Neural crest cell (in vitro differentiated cells): ENCODE measurements around the gene SUGCT. TPM values are rescaled to one million over a fixed set of nuclear protein-coding genes. Genes with fewer than 3 reads are reported as not detected.

Experiments used
- DNase-seq: peaks from one replicate; pipeline ENCODE4 v3.0.0; 2021; ENCODE audit warnings: low read depth, mixed read lengths, low spot score
- H3K27ac Mint-ChIP-seq: one replicate; pipeline ENCODE4 v1.8.0; 2021; ENCODE audit warnings: mild to moderate bottlenecking, mixed read lengths; ENCODE audit not compliant: unreplicated experiment
- H3K27me3 Mint-ChIP-seq: 2 replicates; pipeline ENCODE4 v1.8.0; 2021; ENCODE audit warnings: low read depth, mild to moderate bottlenecking, mixed read lengths
- H3K36me3 Mint-ChIP-seq: 2 replicates; pipeline ENCODE4 v1.8.0; 2021; ENCODE audit warnings: low read depth, mild to moderate bottlenecking, mixed read lengths
- H3K4me1 Mint-ChIP-seq: 2 replicates; pipeline ENCODE4 v1.8.0; 2021; ENCODE audit warnings: mixed read lengths
- H3K4me3 Mint-ChIP-seq: one replicate; pipeline ENCODE4 v1.8.0; 2021; ENCODE audit warnings: mild to moderate bottlenecking, mixed read lengths
- H3K9me3 Mint-ChIP-seq: 2 replicates; pipeline ENCODE4 v1.8.0; 2021; ENCODE audit warnings: mixed read lengths
- total RNA-seq: library from RNA; stranded (reverse); gene quantifications from 2 replicates; pipeline ENCODE4 v1.2.1, GENCODE V29; 2021
- TF ChIP-seq, protein P1 (sequence below): fragments of 200-600 bp; sonication (generic); conservative IDR thresholded peaks from 2 replicates; pipeline ENCODE4 v1.5.0; 2021; ENCODE audit warnings: antibody characterized with exemption, mild to moderate bottlenecking

Gene SUGCT
- total RNA-seq, 1 donor from 2014 or later, result 5.9 TPM

DNA sequence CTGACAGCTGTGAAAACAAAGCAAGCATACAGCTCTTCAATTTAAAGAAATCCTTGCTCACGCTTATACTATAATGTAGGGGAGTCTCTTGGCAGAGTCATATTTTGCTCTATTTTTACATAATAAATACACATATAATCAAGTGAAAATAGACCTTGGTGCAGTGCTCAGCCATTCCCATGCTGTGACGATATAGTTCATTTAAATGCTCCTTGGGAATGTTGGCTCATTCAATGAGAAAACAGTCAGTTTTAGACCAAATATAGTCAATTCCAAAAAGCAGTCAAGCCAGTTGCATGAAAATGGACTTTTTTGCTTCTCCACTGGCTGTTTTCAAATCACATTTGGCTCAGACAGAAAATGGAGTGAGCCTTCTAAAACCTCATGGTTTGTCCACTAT is 587.4 kb downstream of the SUGCT start:
- no peak for DNase-seq
- no peaks in the 10 kb centered on the region for H3K27me3 Mint-ChIP-seq
- H3K4me3 Mint-ChIP-seq, result no peak overlapping the region
- TF ChIP-seq, protein P1, sequence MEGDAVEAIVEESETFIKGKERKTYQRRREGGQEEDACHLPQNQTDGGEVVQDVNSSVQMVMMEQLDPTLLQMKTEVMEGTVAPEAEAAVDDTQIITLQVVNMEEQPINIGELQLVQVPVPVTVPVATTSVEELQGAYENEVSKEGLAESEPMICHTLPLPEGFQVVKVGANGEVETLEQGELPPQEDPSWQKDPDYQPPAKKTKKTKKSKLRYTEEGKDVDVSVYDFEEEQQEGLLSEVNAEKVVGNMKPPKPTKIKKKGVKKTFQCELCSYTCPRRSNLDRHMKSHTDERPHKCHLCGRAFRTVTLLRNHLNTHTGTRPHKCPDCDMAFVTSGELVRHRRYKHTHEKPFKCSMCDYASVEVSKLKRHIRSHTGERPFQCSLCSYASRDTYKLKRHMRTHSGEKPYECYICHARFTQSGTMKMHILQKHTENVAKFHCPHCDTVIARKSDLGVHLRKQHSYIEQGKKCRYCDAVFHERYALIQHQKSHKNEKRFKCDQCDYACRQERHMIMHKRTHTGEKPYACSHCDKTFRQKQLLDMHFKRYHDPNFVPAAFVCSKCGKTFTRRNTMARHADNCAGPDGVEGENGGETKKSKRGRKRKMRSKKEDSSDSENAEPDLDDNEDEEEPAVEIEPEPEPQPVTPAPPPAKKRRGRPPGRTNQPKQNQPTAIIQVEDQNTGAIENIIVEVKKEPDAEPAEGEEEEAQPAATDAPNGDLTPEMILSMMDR, result no peak
- H3K27ac Mint-ChIP-seq, result no peak overlapping the region
- peaks cover 3% of the 10 kb centered on the region for H3K4me1 Mint-ChIP-seq
- no peaks in the 10 kb centered on the region for H3K36me3 Mint-ChIP-seq
- no peaks in the 10 kb centered on the region for H3K9me3 Mint-ChIP-seq

GRCh38 chr7:40723829-40724228 is 589.0 kb downstream of the SUGCT start:
- Mint-ChIP-seq H3K4me3 (no peak overlapping the region), H3K4me1 (no peaks in the 10 kb centered on the region), H3K27me3 (no peaks in the 10 kb centered on the region), H3K9me3 (no peaks in the 10 kb centered on the region), H3K27ac (no peak overlapping the region), H3K36me3 (no peaks in the 10 kb centered on the region)
- TF ChIP-seq, protein P1, result no peak
- DNase-seq, result no peak

DNA sequence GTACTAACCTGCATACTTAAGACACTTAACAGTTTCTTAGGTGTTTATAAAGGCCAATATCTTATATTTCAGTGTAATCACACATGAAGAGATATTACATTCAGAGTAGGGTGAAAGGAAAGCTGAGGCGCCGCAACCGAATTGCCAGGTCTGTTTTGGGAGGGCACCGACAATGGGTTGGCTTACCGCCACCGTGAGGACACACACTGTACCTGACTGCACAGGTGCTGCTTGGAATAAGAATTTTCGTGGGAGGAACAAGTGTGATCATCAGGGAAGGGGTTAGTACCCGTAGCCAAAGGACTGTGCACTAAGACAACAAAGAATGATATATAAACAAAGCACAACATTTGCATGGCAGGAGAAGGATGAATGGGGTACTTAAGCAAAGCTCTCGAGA is 591.8 kb downstream of the SUGCT start:
- Mint-ChIP-seq H3K9me3 (peaks cover 5% of the 10 kb centered on the region), H3K4me1 (no peaks in the 10 kb centered on the region), H3K27ac (no peak overlapping the region), H3K27me3 (no peaks in the 10 kb centered on the region), H3K4me3 (no peak overlapping the region), H3K36me3 (peaks cover 3% of the 10 kb centered on the region)
- DNase-seq, result no peak
- TF ChIP-seq, protein P1, result no peak

DNA sequence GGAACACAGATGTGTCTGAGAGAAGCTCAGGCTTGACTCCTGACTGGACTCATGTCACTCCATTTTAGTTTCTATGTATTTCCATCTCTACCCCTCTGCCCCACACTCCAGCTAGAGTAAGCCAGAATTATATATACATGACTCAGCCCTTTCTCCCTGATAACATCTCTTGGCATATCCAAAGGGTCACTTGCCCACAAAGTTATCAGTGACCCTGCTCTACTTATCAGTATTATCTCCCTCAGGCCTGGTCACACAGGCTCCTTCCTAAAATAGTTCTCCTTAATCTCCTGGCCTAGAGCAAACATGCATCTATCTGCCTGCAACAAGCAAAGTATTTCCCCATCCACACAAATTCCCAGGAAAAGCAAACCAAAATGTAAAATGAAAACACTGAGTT is 598.3 kb downstream of the SUGCT start:
- Mint-ChIP-seq H3K9me3 (peaks cover 5% of the 10 kb centered on the region), H3K4me3 (no peak overlapping the region), H3K4me1 (no peaks in the 10 kb centered on the region), H3K27ac (no peak overlapping the region), H3K36me3 (peaks cover 3% of the 10 kb centered on the region), H3K27me3 (no peaks in the 10 kb centered on the region)
- no peak for DNase-seq
- TF ChIP-seq, protein P1, result no peak

- Mint-ChIP-seq H3K36me3 (peaks cover 3% of the 10 kb centered on the region), H3K27ac (no peak overlapping the region), H3K9me3 (peaks cover 5% of the 10 kb centered on the region), H3K27me3 (no peaks in the 10 kb centered on the region), H3K4me1 (no peaks in the 10 kb centered on the region), H3K4me3 (no peak overlapping the region)
- TF ChIP-seq, protein P1, result no peak
- DNase-seq, result no peak
These were observed 598.8 kb downstream of the SUGCT start for GRCh38 chr7:40733578-40733977.

DNA sequence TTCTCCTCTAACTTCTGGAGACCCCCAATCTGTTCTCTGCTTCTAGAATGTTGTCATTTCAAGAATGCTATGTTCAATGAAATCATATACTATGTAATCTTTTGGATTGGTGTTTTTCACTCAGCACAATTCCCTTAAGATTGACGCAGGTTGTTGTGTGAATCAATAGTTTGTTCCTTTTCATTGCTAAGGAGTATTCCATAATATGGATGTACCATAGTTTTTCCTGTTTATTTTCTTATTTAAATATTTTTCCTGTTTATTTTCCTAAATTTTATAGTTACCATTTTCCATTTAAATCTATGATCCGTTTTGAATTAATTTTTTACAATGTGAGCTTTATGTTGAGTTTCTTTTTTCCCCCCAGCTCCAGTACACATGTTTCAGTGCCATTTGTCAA is 604.5 kb downstream of the SUGCT start:
- H3K4me1 Mint-ChIP-seq, result no peaks in the 10 kb centered on the region
- no peak for DNase-seq
- no peak overlapping the region for H3K27ac Mint-ChIP-seq
- H3K9me3 Mint-ChIP-seq, result peaks cover 6% of the 10 kb centered on the region
- no peak overlapping the region for H3K4me3 Mint-ChIP-seq
- TF ChIP-seq, protein P1, result no peak
- H3K27me3 Mint-ChIP-seq, result no peaks in the 10 kb centered on the region
- H3K36me3 Mint-ChIP-seq, result peaks cover 3% of the 10 kb centered on the region
